C4-2B (cell line): ENCODE data around the gene MED8.

Experiments
- H3K27ac ChIP-seq: fragments of 450-650 bp; 2 replicates; pipeline ENCODE4 v1.5.1; 2017
- ZFX ChIP-seq: fragments of 450-650 bp; IDR thresholded peaks from 2 replicates; pipeline ENCODE4 v1.6.1; 2017
- TF ChIP-seq, protein P1 (sequence below): fragments of 450-650 bp; conservative IDR thresholded peaks from 2 replicates; pipeline ENCODE4 v1.5.1; 2017; ENCODE audit warnings: mild to moderate bottlenecking

The MED8 gene

GRCh38 chr1:43363283-43363934 is 26.2 kb downstream of the MED8 start:
- no peak overlapping the region for H3K27ac ChIP-seq
- TF ChIP-seq, protein P1, sequence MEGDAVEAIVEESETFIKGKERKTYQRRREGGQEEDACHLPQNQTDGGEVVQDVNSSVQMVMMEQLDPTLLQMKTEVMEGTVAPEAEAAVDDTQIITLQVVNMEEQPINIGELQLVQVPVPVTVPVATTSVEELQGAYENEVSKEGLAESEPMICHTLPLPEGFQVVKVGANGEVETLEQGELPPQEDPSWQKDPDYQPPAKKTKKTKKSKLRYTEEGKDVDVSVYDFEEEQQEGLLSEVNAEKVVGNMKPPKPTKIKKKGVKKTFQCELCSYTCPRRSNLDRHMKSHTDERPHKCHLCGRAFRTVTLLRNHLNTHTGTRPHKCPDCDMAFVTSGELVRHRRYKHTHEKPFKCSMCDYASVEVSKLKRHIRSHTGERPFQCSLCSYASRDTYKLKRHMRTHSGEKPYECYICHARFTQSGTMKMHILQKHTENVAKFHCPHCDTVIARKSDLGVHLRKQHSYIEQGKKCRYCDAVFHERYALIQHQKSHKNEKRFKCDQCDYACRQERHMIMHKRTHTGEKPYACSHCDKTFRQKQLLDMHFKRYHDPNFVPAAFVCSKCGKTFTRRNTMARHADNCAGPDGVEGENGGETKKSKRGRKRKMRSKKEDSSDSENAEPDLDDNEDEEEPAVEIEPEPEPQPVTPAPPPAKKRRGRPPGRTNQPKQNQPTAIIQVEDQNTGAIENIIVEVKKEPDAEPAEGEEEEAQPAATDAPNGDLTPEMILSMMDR = no peak
- no peak for TF ChIP-seq ZFX

DNA sequence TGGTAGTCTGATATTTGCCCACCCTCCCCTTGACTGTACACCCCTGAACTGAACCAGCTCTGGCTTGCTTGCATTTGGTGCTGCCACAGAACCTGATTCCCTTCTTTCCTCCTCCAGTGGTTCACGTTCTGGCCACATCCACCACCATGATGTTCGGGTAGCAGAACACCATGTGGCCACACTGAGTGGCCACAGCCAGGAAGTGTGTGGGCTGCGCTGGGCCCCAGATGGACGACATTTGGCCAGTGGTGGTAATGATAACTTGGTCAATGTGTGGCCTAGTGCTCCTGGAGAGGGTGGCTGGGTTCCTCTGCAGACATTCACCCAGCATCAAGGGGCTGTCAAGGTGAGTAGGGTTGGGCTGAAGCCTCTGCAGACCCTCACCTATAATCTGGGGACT is 29.0 kb downstream of the MED8 start:
- peak overlapping the region; percentile 91 for H3K27ac ChIP-seq
- TF ChIP-seq, protein P1 = no peak
- TF ChIP-seq ZFX = no peak

GRCh38 chr1:43359696-43360095 is 29.9 kb downstream of the MED8 start:
- peak overlapping the region; percentile 91 for H3K27ac ChIP-seq
- TF ChIP-seq ZFX = no peak
- TF ChIP-seq, protein P1 = no peak

DNA sequence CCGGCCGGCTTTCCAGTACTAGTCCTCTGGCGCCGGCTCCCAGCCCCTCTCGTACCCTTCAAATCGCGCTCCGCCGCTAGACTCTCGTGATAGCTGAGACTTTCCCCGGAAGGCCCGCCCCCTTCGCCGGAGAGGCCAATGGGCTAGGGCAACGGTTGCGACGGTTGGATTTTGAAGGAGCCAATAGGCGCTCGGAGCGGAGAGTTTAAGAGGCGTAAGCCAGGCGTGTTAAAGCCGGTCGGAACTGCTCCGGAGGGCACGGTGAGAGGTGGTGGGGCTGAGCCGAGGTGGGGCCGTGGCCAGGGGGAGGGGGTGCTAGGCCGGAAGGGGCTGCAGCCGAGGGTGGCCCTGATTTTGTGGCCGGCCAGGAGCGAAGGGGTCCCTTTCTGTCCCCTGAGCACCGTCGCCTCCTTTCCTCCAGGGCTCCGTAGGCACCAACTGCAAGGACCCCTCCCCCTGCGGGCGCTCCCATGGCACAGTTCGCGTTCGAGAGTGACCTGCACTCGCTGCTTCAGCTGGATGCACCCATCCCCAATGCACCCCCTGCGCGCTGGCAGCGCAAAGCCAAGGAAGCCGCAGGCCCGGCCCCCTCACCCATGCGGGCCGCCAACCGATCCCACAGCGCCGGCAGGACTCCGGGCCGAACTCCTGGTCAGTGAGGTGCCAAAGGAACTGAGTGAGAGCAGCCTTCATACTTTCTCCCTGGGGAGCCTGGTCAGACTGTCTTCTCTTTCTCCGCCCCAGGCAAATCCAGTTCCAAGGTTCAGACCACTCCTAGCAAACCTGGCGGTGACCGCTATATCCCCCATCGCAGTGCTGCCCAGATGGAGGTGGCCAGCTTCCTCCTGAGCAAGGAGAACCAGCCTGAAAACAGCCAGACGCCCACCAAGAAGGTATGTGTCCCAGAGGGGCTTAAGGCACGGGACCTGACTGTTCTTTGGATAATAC is 30.6 kb downstream of the MED8 start, which contains the start of gene CDC20:
CDC20 (plus strand) TSS at position 236 of the 948 bp plus-strand sequence; CDS start at position 471, 235 bp downstream.
- peak within 1 kb of the TSS; percentile 91 for H3K27ac ChIP-seq
- TF ChIP-seq ZFX = no peak
- TF ChIP-seq, protein P1 = no peak

- TF ChIP-seq, protein P1 = peak; percentile 77
- 0 out of 2 replicates have a peak, but pooled peaks have one; percentile 20 for TF ChIP-seq ZFX
- H3K27ac ChIP-seq = peak overlapping the region; percentile 91
Measured at GRCh38 chr1:43358121-43358745, 31.4 kb downstream of the MED8 start.

GRCh38 chr1:43357251-43357650 is 32.3 kb downstream of the MED8 start:
- peak overlapping the region; percentile 91; the same call in 1 of the 2 replicates for H3K27ac ChIP-seq
- no peak for TF ChIP-seq ZFX
- TF ChIP-seq, protein P1 = no peak
